Sigmoid colon (tissue), 4 donors: ENCODE measurements around the gene SELENOS.

ENCODE experiments used
- POLR2A ChIP-seq, 2 donors: fragments of 450-650 bp; IDR thresholded peaks; one replicate each; pipeline ENCODE4 v1.6.1; 2016; ENCODE audit warnings: antibody characterized with exemption in 2 of 2, mild to moderate bottlenecking in 2 of 2, moderate library complexity in 2 of 2
- POLR2AphosphoS5 ChIP-seq, 4 donors: sonication (generic); formaldehyde crosslinking; IDR thresholded peaks; one replicate each; pipeline ENCODE4 v1.6.1; 2017; ENCODE audit warnings: antibody characterized with exemption in 4 of 4
- TF ChIP-seq, protein P1 (sequence below), 4 experiments: fragments of 450-650 bp in 3 of 4; fragments of 200-600 bp in 1 of 4; IDR thresholded peaks; one replicate each; pipeline ENCODE4 v1.5.1; 2016 to 2019; ENCODE audit warnings: antibody characterized with exemption in 4 of 4, mild to moderate bottlenecking in 3 of 4, moderate library complexity in 2 of 4

DNA sequence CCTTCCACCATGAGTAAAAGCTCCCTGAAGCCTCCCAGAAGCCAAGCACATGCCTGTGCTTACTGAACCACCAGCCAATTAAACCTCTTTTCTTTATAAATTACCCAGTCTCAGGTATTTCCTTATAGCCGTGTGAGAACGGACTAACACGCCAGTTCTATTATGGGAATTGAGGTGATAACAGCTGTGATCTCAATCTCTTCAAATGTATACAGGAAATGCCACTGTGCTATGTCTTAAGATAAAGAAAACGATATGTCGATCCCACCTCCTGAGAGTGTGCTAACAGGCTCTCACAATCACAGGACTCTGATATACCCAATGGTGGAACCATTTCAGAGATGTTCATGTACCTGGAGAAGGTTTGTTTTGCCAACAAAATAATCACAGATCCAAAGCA lies 51.6 kb downstream of the SELENOS start:
- TF ChIP-seq, protein P1, sequence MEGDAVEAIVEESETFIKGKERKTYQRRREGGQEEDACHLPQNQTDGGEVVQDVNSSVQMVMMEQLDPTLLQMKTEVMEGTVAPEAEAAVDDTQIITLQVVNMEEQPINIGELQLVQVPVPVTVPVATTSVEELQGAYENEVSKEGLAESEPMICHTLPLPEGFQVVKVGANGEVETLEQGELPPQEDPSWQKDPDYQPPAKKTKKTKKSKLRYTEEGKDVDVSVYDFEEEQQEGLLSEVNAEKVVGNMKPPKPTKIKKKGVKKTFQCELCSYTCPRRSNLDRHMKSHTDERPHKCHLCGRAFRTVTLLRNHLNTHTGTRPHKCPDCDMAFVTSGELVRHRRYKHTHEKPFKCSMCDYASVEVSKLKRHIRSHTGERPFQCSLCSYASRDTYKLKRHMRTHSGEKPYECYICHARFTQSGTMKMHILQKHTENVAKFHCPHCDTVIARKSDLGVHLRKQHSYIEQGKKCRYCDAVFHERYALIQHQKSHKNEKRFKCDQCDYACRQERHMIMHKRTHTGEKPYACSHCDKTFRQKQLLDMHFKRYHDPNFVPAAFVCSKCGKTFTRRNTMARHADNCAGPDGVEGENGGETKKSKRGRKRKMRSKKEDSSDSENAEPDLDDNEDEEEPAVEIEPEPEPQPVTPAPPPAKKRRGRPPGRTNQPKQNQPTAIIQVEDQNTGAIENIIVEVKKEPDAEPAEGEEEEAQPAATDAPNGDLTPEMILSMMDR (IDR thresholded peaks at IDR 0.05): no peak
- TF ChIP-seq POLR2A (IDR thresholded peaks at IDR 0.05) (no peak), POLR2AphosphoS5 (IDR thresholded peaks at IDR 0.05) (no peak)
